Activated CD8-positive, alpha-beta T cell treated with anti-CD3 and anti-CD28 coated beads for 36 hours (primary cell): ENCODE measurements around the gene ALDH1A1. TPM values are rescaled to one million over a fixed set of nuclear protein-coding genes. Genes with fewer than 3 reads are reported as not detected.

Experiments
- ATAC-seq: fragments of 200-7000 bp; cut with Tn5 transposase; one replicate; pipeline ENCODE4 v1.10.0; 2021; ENCODE audit warnings: mild to moderate bottlenecking, moderate library complexity
- CTCF ChIA-PET: fragments of 350-600 bp; sonication (Branson Sonifier 250); formaldehyde crosslinking; loops from one replicate; lab custom pipeline; 2021; ENCODE audit warnings: antibody characterized with exemption; lab: Charles Lee
- POLR2A ChIA-PET: fragments of 350-600 bp; sonication (Branson Sonifier 250); formaldehyde crosslinking; loops from one replicate; lab custom pipeline; 2021; ENCODE audit warnings: antibody characterized with exemption; lab: Charles Lee
- DNase-seq: peaks from one replicate; pipeline ENCODE4 v3.0.0-alpha.2; 2020
- H3K27ac Mint-ChIP-seq: one replicate; pipeline ENCODE4 v1.8.0; 2021; ENCODE audit warnings: mild to moderate bottlenecking, mixed read lengths
- H3K27me3 Mint-ChIP-seq: one replicate; pipeline ENCODE4 v1.8.0; 2021; ENCODE audit warnings: mixed read lengths
- H3K36me3 Mint-ChIP-seq: one replicate; pipeline ENCODE4 v1.8.0; 2021; ENCODE audit warnings: low read depth, mixed read lengths
- H3K4me1 Mint-ChIP-seq: one replicate; pipeline ENCODE4 v1.8.0; 2021; ENCODE audit warnings: low read depth, mixed read lengths
- H3K4me3 Mint-ChIP-seq: one replicate; pipeline ENCODE4 v1.8.0; 2021; ENCODE audit warnings: mild to moderate bottlenecking, moderate library complexity, mixed read lengths
- H3K9me3 Mint-ChIP-seq: one replicate; pipeline ENCODE4 v1.8.0; 2021; ENCODE audit warnings: mixed read lengths
- intact Hi-C: fragments of 100-400 bp; cut with micrococcal nuclease; formaldehyde crosslinking; loops from one replicate; pipeline ENCODE4 v1.10.0; 2022
- total RNA-seq, 2 experiments: library from RNA; stranded (reverse); gene quantifications; one replicate each; pipeline ENCODE4 v1.2.3, GENCODE V29; 2021
- TF ChIP-seq, protein P1 (sequence below): fragments of 200-600 bp; IDR thresholded peaks from one replicate; pipeline ENCODE4 v1.8.0; 2022; ENCODE audit warnings: antibody characterized with exemption, mild to moderate bottlenecking

Gene ALDH1A1
- total RNA-seq, 2 experiments from 2014 or later: not detected

GRCh38 chr9:72971411-72971810 is 18.6 kb upstream of the ALDH1A1 start:
- no peaks in the 10 kb centered on the region for H3K9me3 Mint-ChIP-seq
- ChIA-PET POLR2A (no interaction called here), CTCF (no interaction called here)
- TF ChIP-seq, protein P1, sequence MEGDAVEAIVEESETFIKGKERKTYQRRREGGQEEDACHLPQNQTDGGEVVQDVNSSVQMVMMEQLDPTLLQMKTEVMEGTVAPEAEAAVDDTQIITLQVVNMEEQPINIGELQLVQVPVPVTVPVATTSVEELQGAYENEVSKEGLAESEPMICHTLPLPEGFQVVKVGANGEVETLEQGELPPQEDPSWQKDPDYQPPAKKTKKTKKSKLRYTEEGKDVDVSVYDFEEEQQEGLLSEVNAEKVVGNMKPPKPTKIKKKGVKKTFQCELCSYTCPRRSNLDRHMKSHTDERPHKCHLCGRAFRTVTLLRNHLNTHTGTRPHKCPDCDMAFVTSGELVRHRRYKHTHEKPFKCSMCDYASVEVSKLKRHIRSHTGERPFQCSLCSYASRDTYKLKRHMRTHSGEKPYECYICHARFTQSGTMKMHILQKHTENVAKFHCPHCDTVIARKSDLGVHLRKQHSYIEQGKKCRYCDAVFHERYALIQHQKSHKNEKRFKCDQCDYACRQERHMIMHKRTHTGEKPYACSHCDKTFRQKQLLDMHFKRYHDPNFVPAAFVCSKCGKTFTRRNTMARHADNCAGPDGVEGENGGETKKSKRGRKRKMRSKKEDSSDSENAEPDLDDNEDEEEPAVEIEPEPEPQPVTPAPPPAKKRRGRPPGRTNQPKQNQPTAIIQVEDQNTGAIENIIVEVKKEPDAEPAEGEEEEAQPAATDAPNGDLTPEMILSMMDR: no peak
- intact Hi-C loops: no loop called here
- no peak overlapping the region for H3K27ac Mint-ChIP-seq
- H3K36me3 Mint-ChIP-seq: no peaks in the 10 kb centered on the region
- H3K4me1 Mint-ChIP-seq: no peaks in the 10 kb centered on the region
- peaks cover 5% of the 10 kb centered on the region for H3K27me3 Mint-ChIP-seq
- no peak for DNase-seq
- no peak for ATAC-seq
- no peak overlapping the region for H3K4me3 Mint-ChIP-seq

GRCh38 chr9:72960446-72960845 is 7.6 kb upstream of the ALDH1A1 start:
- intact Hi-C loops: no loop called here
- ATAC-seq: no peak
- H3K4me1 Mint-ChIP-seq: no peaks in the 10 kb centered on the region

GRCh38 chr9:72958485-72959281 is 5.8 kb upstream of the ALDH1A1 start:
- no peaks in the 10 kb centered on the region for H3K4me1 Mint-ChIP-seq
- H3K27me3 Mint-ChIP-seq: peaks cover 10% of the 10 kb centered on the region
- no peak overlapping the region for H3K4me3 Mint-ChIP-seq
- intact Hi-C loops: no loop called here
- ATAC-seq (no peak), DNase-seq (no peak)
- ChIA-PET CTCF (no interaction called here), POLR2A (no interaction called here)
- H3K36me3 Mint-ChIP-seq: no peaks in the 10 kb centered on the region
- TF ChIP-seq, protein P1: no peak
- H3K27ac Mint-ChIP-seq: no peak overlapping the region
- H3K9me3 Mint-ChIP-seq: peaks cover 3% of the 10 kb centered on the region

More at GRCh38 chr9:72960446-72960845, 7.6 kb upstream of the ALDH1A1 start:
- TF ChIP-seq, protein P1: no peak
- Mint-ChIP-seq H3K4me3 (no peak overlapping the region), H3K27ac (no peak overlapping the region), H3K9me3 (peaks cover 3% of the 10 kb centered on the region), H3K27me3 (peaks cover 6% of the 10 kb centered on the region), H3K36me3 (no peaks in the 10 kb centered on the region)
- ChIA-PET POLR2A (no interaction called here), CTCF (no interaction called here)
- no peak for DNase-seq

DNA sequence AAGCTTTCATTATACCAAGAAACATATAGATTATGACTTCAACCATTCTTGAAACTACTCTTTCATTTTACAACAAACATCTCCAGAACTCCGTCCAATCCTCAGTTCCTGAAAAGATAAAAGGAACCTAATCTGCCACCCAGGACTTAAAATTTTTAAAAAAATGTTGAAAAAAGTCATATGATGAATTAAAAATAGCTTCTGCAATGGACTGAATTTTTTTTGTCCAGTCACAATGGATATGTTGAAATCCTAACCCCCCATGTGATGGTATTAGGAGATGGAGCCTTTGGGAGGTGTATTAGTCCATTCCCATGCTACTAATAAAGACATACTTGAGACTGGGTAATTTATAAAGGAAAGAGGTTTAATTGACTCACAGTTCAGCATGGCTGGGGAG is 2.7 kb upstream of the ALDH1A1 start:
- TF ChIP-seq, protein P1: no peak
- Mint-ChIP-seq H3K36me3 (no peaks in the 10 kb centered on the region), H3K27ac (no peak overlapping the region), H3K4me3 (no peak overlapping the region), H3K4me1 (peaks cover 3% of the 10 kb centered on the region), H3K27me3 (peaks cover 18% of the 10 kb centered on the region), H3K9me3 (no peaks in the 10 kb centered on the region)
- DNase-seq (no peak), ATAC-seq (no peak)
- POLR2A ChIA-PET: no interaction called here
- intact Hi-C loops: no loop called here
- CTCF ChIA-PET: no interaction called here

- H3K27me3 Mint-ChIP-seq: peaks cover 18% of the 10 kb centered on the region
Observed at GRCh38 chr9:72955126-72955455, 2.2 kb upstream of the ALDH1A1 start.

More at GRCh38 chr9:72955126-72955455, 2.2 kb upstream of the ALDH1A1 start:
- TF ChIP-seq, protein P1: no peak
- H3K27ac Mint-ChIP-seq: no peak overlapping the region
- no peak overlapping the region for H3K4me3 Mint-ChIP-seq
- POLR2A ChIA-PET: no interaction called here
- peaks cover 3% of the 10 kb centered on the region for H3K4me1 Mint-ChIP-seq
- CTCF ChIA-PET: interaction anchor here (1.3 kb wide), 1 partner anchor 68 kb away, joined by 3 read pairs; no protein-coding TSS in a partner anchor
- H3K9me3 Mint-ChIP-seq: no peaks in the 10 kb centered on the region
- no peaks in the 10 kb centered on the region for H3K36me3 Mint-ChIP-seq
- intact Hi-C loops: no loop called here
- no peak for ATAC-seq
- DNase-seq: no peak
